Bronchial epithelial cell (primary cell): ENCODE measurements around the gene FHIT. TPM values are rescaled to one million over a fixed set of nuclear protein-coding genes. Genes with fewer than 3 reads are reported as not detected.

Source experiments
- DNase-seq: peaks from one replicate; pipeline ENCODE4 v3.0.0-alpha.2; 2010; ENCODE audit warnings: low read depth
- FAIRE-seq: peaks from 2 replicates; lab custom pipeline; 2011; peaks lifted over from hg19 to GRCh38; lab: Jason Lieb, UNC
- H3K27me3 ChIP-seq: 2 replicates; pipeline ENCODE4 v1.5.1; 2011; ENCODE audit warnings: low read length; ENCODE audit not compliant: control insufficient read depth, insufficient read depth
- H3K36me3 ChIP-seq: 2 replicates; pipeline ENCODE4 v1.5.1; 2011; ENCODE audit warnings: low read length; ENCODE audit not compliant: control insufficient read depth, insufficient read depth
- H3K4me3 ChIP-seq: 2 replicates; pipeline ENCODE4 v1.5.1; 2011; ENCODE audit warnings: mild to moderate bottlenecking, low read depth, low read length, control low read depth
- total RNA-seq: library from RNA; depleted of rRNA; stranded (reverse); fragments of >200 nt; gene quantifications from 2 replicates; pipeline ENCODE4 v1.2.1, GENCODE V29; 2014
- TF ChIP-seq, protein P1 (sequence below): IDR thresholded peaks from 2 replicates; pipeline ENCODE4 v1.5.1; 2011; ENCODE audit warnings: mild to moderate bottlenecking, moderate library complexity, low read length, control low read depth, inconsistent platforms; ENCODE audit not compliant: insufficient read depth, severe bottlenecking

The FHIT gene
- total RNA-seq, 1 donor from 2014 or later, result 1.6 TPM

DNA sequence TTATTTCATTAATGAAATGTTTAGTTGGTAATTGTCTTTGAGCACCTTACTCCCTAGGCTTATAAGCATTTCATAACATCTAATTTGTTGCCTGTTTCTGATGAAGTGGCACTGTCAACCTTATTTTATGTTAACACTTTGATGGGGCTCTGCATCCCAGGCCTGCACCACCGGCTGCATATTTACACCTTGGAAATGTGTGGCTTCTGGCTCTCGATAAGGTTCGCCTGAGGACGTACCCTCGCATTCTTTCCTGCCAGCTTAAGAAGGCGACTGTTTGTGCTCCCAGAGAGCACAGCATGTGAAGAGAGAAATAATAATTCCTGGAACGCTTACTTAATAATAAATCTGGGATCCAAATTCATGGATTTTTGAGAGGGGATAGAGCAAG, 1438.1 kb downstream of the FHIT start:
- Histone ChIP-seq H3K4me3 (no peak overlapping the region), H3K27me3 (no peaks in the 10 kb centered on the region), H3K36me3 (no peaks in the 10 kb centered on the region)
- TF ChIP-seq, protein P1, sequence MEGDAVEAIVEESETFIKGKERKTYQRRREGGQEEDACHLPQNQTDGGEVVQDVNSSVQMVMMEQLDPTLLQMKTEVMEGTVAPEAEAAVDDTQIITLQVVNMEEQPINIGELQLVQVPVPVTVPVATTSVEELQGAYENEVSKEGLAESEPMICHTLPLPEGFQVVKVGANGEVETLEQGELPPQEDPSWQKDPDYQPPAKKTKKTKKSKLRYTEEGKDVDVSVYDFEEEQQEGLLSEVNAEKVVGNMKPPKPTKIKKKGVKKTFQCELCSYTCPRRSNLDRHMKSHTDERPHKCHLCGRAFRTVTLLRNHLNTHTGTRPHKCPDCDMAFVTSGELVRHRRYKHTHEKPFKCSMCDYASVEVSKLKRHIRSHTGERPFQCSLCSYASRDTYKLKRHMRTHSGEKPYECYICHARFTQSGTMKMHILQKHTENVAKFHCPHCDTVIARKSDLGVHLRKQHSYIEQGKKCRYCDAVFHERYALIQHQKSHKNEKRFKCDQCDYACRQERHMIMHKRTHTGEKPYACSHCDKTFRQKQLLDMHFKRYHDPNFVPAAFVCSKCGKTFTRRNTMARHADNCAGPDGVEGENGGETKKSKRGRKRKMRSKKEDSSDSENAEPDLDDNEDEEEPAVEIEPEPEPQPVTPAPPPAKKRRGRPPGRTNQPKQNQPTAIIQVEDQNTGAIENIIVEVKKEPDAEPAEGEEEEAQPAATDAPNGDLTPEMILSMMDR, result no peak
- no peak for DNase-seq
- no peak for FAIRE-seq

DNA sequence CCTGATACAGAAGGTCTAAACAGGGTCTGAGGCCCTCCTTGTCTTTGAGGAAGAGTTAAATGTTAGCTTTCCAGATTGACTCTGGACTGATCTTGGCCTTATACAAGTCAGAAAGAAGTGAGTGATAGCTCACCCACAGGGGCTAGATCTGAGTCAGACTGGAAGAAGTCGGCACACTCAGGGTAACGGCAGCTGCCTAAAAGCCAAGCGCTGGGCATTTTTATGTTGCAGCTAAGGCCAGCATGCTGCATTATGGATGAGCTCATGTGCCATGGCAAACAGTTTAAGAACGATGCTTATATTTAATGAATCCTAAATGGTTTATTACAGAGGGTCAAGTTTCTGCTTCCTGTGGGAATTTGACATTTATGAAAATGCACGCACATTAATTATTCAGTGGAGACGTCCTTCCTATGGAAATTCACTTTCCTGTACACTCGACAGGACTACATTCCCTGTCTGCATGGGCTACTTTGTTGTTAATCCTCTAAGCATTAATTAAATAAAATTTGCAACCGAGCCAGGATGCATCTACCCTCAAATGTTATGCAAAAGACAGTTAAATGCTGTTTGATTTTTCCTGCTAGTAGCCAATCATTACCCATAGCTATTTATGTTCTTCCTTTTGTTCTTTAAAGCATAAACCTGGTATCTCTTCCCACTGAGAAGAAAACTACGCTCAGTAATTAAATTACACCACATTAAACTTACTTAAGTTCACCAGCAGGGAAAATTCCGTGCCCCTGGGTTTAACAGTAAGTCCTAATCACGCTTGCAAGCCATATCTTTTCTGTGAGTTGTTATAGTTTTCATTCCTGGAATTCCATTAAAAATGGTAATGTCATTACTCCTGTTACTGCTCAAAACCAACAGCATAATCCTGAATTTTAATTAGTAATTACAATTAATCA, 1438.8 kb downstream of the FHIT start:
- FAIRE-seq (no peak), DNase-seq (no peak)
- Histone ChIP-seq H3K4me3 (no peak overlapping the region), H3K27me3 (no peaks in the 10 kb centered on the region), H3K36me3 (no peaks in the 10 kb centered on the region)
- TF ChIP-seq, protein P1, result no peak

DNA sequence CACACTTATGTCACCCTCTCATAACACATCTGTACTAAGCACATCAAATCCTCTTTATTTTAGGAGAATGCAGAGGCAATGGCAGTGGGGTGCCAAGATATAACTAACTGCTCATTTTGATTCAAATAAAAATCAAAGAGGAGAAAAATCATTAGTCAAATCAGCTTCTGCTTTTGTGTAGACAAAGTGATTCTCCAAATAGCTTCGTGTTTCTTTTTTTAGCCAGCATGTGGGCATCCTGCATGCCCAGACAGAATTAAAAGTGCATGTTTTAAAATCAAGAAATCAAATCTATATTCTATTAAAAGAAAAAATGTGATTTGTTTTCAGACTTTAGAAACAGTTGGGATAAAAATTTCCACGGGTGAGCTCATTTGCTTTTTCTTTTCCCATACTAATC, 1440.1 kb downstream of the FHIT start:
- Histone ChIP-seq H3K36me3 (no peaks in the 10 kb centered on the region), H3K27me3 (no peaks in the 10 kb centered on the region), H3K4me3 (no peak overlapping the region)
- DNase-seq, result no peak
- FAIRE-seq, result no peak
- TF ChIP-seq, protein P1, result no peak

DNA sequence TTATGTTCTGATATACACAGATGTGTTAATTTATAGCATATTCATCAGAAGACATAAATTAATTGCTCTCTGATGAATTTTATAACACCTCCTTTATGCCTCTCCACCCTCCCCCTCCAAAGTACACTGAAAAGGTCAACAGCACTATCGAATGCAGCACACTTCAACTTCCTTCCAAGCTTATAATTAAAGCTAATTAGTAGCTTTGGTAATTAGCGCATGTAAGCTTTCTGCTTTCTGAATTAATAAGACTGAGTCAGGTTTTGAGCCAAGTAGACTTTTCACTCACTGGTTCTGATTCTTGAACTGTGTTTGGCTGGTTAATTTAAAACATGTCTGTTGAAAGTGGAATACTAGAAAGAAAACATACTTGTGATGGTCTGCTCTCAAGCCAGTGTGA, 1440.6 kb downstream of the FHIT start:
- Histone ChIP-seq H3K27me3 (no peaks in the 10 kb centered on the region), H3K4me3 (no peak overlapping the region), H3K36me3 (no peaks in the 10 kb centered on the region)
- no peak for FAIRE-seq
- no peak for DNase-seq
- TF ChIP-seq, protein P1, result no peak

DNA sequence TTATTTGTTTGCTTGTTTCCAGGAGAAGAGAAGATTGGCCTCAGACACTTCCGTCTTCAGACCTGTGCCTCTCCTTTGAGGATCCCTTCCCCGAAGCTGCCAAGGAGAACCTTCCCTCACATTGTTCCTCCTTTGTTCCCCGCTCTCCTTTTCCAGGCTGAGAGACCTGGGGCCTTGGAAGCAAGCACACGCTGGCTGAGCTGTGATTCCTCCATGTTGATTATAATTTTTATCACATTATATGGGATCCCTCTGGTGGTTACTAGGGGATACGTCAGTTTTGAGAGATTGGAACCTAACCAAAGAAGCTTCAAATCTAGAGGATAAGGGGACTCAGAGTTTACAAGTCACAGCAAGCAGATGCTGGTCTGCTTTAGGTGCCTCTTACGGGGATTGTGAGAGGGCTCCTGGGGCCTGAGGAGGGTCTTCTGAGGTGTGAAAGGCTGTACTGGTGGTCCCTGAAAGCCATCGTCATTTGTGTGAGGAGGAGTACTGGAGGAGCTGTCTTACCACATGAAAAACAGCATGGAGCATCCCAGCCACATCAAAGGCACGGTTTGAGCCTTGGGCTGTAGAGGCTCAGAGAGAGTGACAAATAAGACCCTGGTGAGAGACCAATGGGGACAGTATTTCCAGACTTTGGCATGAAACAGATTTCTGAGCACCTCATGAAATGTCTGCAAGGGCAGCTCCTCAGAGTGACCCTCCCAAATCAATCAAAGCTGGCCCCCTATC, 1441.4 kb downstream of the FHIT start:
- peak; percentile 68 for DNase-seq
- Histone ChIP-seq H3K27me3 (no peaks in the 10 kb centered on the region), H3K4me3 (no peak overlapping the region), H3K36me3 (no peaks in the 10 kb centered on the region)
- FAIRE-seq, result no peak
- TF ChIP-seq, protein P1, result peak; percentile 58
